H4 (cell line): ENCODE data around the gene APOB. TPM values are rescaled to one million over a fixed set of nuclear protein-coding genes. Genes with fewer than 3 reads are reported as not detected.
A peak's percentile ranks its signal among the peaks of the same experiment; 100 is the strongest.

Source experiments
- DNase-seq: peaks from one replicate; pipeline ENCODE4 v3.0.0-alpha.2; 2015; ENCODE audit warnings: low spot score
- total RNA-seq: library from RNA; depleted of rRNA; stranded (reverse); fragments of >200 nt; shearing (Covaris generic); gene quantifications from 2 replicates; pipeline ENCODE4 v1.2.3, GENCODE V29; 2014; rRNA removed

Gene APOB
- total RNA-seq, 1 experiment from 2014 or later: not detected

GRCh38 chr2:20977520-20978180, 66.2 kb downstream of the APOB start:
- no peak for DNase-seq

- DNase-seq: no peak
Observed at GRCh38 chr2:20976527-20976926, 67.3 kb downstream of the APOB start.

DNA sequence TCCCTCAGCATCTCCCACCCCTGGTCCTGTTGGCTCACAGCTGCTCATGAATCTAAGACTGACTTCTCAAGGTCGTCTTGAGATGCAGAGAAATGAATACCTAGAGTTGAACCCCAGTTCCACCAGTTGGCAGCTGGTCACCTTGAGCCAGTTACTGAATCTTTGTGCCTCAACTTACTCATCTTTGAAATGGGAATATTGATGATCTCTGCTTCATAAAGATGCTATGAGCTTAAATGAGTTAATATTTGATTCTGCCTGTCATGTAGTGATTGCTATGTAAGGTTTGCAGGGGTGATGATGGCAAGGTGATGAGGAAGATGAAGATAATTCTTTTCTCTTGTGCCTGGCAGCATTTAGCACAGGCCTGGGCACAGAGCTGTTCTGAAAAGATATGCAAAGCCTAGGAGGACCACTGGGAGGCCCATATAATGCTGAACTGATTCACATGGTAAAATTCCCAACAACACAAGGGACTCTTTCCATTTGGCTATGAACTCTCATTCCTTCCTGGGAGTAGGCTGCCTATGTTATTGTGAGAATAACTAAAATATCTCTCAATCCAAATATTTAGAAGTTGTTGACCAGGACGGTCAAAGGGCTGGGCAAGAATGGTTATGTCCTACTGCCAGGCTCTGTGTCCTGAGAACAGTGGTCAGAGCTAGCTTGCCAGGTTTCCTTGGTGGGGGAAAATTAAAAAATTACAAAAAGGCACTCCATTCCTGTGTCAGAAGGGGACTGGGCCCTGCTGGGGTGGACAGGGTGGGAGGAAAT, 70.9 kb downstream of the APOB start:
- no peak for DNase-seq

- no peak for DNase-seq
Observed at GRCh38 chr2:20972110-20972509, 71.8 kb downstream of the APOB start.

DNA sequence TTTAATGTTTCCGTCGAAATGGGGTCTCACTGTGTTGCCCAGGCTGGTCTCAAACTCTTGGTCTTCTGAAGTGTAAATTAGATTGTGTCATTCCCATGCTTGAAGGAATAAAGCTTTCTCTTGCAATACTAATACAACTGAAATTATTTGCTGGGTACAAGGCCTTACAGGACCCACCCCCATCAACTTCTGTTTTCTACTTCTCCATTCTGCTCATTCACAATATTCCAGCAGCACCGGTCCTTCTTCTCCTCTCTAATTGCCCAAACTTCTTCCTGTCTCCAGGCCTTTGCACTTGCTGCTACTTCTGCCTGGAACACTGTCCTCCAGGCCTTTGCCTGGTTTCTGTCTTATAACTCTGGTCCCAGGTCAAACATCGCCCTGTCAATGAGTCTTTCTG, 73.8 kb downstream of the APOB start:
- no peak for DNase-seq

DNA sequence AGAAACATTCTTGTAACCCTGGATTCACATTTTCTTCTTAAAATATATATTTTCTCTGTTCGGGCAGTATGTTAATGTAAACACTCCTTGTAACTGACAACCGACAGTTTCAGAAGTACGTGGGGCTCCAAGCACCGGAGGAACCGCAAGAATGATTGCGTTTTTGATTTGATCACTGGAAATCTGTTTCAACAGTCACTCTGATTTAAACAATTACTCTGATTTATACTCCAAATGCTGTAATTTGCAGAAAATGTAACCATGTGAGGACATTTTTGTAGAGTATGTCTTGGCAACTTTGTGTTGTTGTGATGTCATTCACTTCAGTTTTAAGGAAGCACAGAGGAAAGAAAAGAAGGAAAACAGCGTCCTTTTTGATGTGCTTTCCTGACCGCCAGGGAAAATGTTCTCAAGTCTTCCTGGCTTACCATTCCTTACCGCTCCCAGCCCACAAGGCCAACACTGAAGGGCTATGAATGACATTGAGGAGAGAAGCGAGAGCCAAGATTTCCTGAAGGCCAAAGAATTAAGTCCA, 77.7 kb downstream of the APOB start:
- no peak for DNase-seq

DNA sequence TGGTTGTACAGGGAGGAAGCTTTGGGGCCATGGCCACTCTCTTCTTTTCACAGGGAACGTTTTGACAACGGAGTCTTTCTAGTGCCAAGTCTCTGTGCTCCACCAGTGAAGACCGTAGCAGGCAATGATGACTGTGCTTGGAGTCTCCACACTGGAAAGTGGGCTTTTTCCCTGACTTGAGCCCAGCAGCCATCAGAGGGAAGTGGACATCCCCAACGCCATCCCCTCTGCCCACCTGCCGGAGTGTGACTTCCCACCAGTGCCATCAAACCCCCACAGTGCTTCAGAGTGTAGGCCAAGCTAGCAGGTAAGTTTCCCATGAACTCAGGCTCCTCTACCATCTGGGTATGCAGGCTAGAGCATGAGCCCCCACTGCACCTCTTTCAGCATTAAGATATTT, 78.7 kb downstream of the APOB start:
- DNase-seq: no peak

GRCh38 chr2:20963867-20964266, 80.0 kb downstream of the APOB start:
- no peak for DNase-seq

GRCh38 chr2:20962939-20963557, 80.8 kb downstream of the APOB start:
- peak; percentile 35 for DNase-seq

DNA sequence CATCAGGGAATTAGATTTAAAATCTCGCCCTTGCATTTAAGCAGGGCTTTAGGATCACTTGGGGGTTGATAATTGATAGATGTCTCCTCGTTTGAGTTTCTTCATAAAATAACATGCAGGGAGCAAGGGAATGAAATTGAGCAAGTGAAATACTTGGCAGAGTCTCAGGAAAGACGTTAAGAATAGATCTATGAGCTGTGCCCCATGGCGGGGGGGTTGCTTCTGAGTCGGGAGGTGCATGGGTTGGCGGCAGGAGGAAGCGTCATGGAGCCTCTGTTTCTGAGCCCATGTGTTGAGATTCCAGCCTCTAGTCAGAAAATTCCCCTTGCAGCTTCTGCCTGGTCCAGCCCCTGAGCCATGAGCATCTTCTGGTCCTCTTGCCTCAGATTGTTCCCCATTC, 82.0 kb downstream of the APOB start:
- no peak for DNase-seq

DNA sequence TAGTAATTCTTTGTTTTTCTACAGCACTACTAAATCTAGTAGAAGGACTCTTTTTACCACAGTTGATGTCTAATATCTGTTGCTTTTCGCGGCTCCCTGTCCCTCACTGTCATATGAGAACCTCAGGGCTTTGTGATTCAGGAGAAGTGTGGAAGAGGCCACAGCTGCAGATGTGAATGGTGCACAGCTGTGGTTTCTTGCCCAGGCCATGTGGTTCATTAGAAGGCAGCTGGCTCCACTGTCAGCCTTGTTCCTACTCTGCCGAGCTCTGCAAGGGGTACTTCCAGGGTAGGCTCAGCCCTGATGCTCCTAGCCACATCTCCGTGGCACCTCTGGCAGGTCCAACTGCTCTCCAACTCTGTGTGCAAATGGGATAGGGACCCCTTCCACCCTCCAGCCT, 83.9 kb downstream of the APOB start:
- DNase-seq: no peak

- no peak for DNase-seq
Observed at GRCh38 chr2:20959252-20959651, 84.6 kb downstream of the APOB start.

- DNase-seq: no peak
Observed at GRCh38 chr2:20957788-20958525, 85.9 kb downstream of the APOB start.

DNA sequence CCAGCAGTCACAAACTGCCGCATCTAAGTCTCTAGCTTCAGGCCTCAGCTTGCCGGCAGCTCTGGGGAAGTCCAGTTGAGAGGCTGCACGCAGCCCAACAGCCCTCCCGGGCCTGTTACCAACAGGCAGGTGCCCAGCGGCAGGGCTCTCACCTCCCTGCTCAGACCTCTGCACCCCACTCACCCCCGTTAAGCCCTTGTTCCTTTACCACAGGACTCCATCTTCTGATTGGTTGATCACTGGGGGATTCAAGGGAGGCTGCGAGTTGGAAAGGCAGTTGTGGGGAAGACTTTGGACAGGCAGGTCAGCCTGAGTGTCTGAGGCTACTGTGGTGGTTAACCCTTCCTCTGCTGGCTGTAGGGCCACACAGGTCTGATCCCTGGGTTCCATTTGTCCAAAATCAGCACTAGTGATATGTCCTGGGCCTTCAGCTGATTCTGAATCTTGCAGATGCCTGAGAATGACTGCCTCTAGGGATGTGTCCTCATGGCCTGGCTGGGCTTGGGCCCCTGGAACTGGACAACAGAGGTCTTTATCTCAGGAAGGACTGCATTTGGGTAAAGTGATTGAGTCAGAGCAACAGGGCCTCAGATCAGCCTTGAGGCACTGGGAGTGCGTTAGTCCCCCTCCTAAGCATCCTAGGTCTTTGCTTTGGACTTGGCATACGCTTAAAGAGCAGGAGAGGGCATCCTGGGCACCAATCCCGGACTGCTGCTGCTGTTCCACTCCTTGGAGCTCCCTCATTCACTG, 88.4 kb downstream of the APOB start:
- no peak for DNase-seq

DNA sequence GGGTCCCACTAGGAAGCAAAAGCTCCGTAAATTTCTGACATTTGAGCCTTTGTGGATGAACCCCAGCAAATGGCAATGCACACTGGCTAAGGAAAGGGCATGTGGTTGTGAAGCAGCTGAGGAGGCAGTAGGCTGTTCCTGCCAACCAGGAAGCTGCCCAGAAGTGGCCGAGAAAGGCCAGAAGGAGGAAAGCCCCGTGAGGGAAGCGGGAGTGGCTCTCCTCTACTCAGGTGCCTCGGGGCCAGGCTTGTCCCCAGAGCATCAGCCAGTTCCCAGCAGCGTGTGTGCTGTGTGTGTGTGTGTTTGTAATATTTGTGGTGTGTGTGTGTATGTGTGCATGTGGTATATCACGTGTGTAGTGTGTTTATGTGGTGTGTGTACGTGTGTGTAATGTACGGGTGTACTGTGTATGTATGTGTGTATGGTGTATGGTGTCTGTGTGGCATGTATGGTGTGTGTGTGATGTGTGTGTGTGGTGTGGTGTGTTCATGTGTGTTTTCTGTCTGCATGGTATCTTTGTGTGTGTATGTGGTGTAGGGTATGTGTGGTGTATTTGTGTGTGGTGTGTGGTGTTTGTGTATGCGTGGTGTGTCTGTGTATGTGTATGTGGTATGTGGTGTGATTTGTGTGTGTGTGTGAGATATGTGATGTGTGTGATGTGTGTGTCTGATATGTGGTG, 90.6 kb downstream of the APOB start:
- no peak for DNase-seq

Other genes starting within 250 kb of the APOB start
- 17.9 and 21.5 TPM in 2 replicates for gene LDAH, start 221.0 kb downstream of the APOB start, total RNA-seq
- gene TDRD15, start 79.9 kb upstream of the APOB start, total RNA-seq: 0.15 TPM in 1 of 2 replicates, not detected in the other